Body of pancreas (tissue), 4 donors: Measurements from ENCODE around the gene DCLRE1A. TPM values are rescaled to one million over a fixed set of nuclear protein-coding genes. Genes with fewer than 3 reads are reported as not detected.

Experiments used
- ATAC-seq: fragments of 150-250 bp; one replicate; pipeline ENCODE4 v1.9.1; 2016
- DNase-seq, 4 donors: peaks; one replicate each; pipeline ENCODE4 v3.0.0-alpha.2; 2019
- H3K27ac ChIP-seq, 4 donors: fragments of 200-600 bp; sonication (generic); 1 replicate in 3 of 4; 2 replicates in 1 of 4; pipeline versions ENCODE4 v1.5.1 to v1.6.1; 2016 to 2019; ENCODE audit warnings: mild to moderate bottlenecking in 1 of 4, mixed read lengths in 1 of 4, moderate library complexity in 1 of 4
- H3K27me3 ChIP-seq, 2 donors: fragments of 200-600 bp; sonication (generic); one replicate each; pipeline ENCODE4 v1.6.0; 2016; ENCODE audit warnings: mild to moderate bottlenecking in 1 of 2
- H3K36me3 ChIP-seq, 2 donors: fragments of 200-600 bp; sonication (generic); replicated peaks in 1 of 2; 2 replicates each; pipeline ENCODE4 v1.5.1; 2016; ENCODE audit warnings: low read depth in 2 of 2; ENCODE audit not compliant: insufficient read depth in 1 of 2
- H3K4me1 ChIP-seq: fragments of 200-600 bp; sonication (generic); one replicate; pipeline ENCODE4 v1.6.0; 2016
- H3K4me3 ChIP-seq, 2 donors: fragments of 200-600 bp; sonication (generic); 1 replicate in 1 of 2; 2 replicates in 1 of 2; pipeline ENCODE4 v1.5.1; 2016 to 2019
- H3K9me3 ChIP-seq, 3 donors: fragments of 200-600 bp; sonication (generic); 1 replicate in 2 of 3; 2 replicates in 1 of 3; pipeline ENCODE4 v1.5.1; 2016
- POLR2A ChIP-seq, 3 donors: fragments of 450-650 bp; IDR thresholded peaks; one replicate each; pipeline ENCODE4 v1.6.1; 2016; ENCODE audit warnings: antibody characterized with exemption in 3 of 3, mild to moderate bottlenecking in 2 of 3
- WGBS, 2 donors: methylation state at CpG; one replicate each; pipeline ENCODE4 v1.1.5; 2017; 5-methylcytosine and 5-hydroxymethylcytosine counted together
- intact Hi-C: fragments of 100-400 bp; cut with DNase I; formaldehyde crosslinking; loops from one replicate; pipeline ENCODE4 v1.15.1; 2023
- small RNA-seq: library from RNA; depleted of rRNA; stranded (forward); fragments of <200 nt; gene quantifications from one replicate; pipeline ENCODE3, GENCODE V24; 2016
- total RNA-seq, 2 donors: library from RNA; depleted of rRNA; stranded (reverse); fragments of >200 nt; gene quantifications; one replicate each; pipeline ENCODE4 v1.1.0, GENCODE V29; 2016
- TF ChIP-seq, protein P1 (sequence below), 7 experiments: fragments of 450-650 bp in 4 of 7; fragments of 200-600 bp in 3 of 7; sonication (generic) in 3 of 7; IDR thresholded peaks; one replicate each; pipeline ENCODE4 v1.5.1; 2016 to 2019; ENCODE audit warnings: antibody characterized with exemption in 7 of 7

DCLRE1A gene
- total RNA-seq, 2 donors from 2014 or later = 4.6 to 5.2 TPM

DNA sequence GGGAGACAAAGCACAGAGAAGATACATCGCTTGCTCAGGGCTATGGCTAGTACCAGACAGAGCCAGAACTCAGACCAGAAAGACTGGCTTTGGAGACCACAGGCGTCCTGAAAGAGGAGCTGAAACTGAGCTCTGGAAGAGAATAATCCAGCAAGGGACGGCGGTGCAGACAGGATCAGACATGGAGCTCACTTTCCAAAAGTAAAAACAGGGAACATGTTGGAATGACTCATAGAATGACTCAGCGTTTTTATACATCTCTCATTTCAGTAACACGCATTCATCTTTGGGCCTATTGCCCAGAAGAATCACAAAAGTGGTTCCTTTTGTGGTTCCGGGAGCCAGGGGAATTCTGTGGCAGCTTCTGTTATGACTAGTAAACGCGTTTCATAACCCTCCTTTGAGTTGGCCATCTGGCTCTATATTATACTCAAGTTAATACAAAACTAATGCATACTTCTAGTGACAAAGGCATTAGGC, 65.2 kb downstream of the DCLRE1A start:
- no peaks in the 10 kb centered on the region for H3K9me3 ChIP-seq
- no peaks in the 10 kb centered on the region for H3K27me3 ChIP-seq
- no peak for TF ChIP-seq POLR2A (IDR thresholded peaks at IDR 0.05)
- TF ChIP-seq, protein P1, sequence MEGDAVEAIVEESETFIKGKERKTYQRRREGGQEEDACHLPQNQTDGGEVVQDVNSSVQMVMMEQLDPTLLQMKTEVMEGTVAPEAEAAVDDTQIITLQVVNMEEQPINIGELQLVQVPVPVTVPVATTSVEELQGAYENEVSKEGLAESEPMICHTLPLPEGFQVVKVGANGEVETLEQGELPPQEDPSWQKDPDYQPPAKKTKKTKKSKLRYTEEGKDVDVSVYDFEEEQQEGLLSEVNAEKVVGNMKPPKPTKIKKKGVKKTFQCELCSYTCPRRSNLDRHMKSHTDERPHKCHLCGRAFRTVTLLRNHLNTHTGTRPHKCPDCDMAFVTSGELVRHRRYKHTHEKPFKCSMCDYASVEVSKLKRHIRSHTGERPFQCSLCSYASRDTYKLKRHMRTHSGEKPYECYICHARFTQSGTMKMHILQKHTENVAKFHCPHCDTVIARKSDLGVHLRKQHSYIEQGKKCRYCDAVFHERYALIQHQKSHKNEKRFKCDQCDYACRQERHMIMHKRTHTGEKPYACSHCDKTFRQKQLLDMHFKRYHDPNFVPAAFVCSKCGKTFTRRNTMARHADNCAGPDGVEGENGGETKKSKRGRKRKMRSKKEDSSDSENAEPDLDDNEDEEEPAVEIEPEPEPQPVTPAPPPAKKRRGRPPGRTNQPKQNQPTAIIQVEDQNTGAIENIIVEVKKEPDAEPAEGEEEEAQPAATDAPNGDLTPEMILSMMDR (IDR thresholded peaks at IDR 0.05) = no peak
- H3K27ac ChIP-seq = peak overlapping the region in 2 of 4 donors; percentile 14 to 45
- intact Hi-C loops = no loop called here
- ATAC-seq (peak; percentile 74), DNase-seq (peak in 3 of 4 donors; percentile 25 to 62 (median 34))
- no peak overlapping the region for H3K4me3 ChIP-seq
- peaks cover 2% of the 10 kb centered on the region for H3K4me1 ChIP-seq
- 45 to 48% methylated on average over 9 of the region's 9 CpGs for WGBS, 2 donors
- H3K36me3 ChIP-seq = no peaks in the 10 kb centered on the region

Small RNAs within 50 kb of the gene (small RNA-seq; reads per million reads assigned to genes)
- gene RF00560 = not detected

Other genes starting within 250 kb of the DCLRE1A start
- gene NRAP, start 190.0 kb downstream of the DCLRE1A start, total RNA-seq = not detected
- 10 to 100 TPM; 11.2 to 23.1 TPM for gene CASP7, start 174.2 kb downstream of the DCLRE1A start, total RNA-seq
- gene PLEKHS1, start 102.4 kb downstream of the DCLRE1A start, total RNA-seq = 1 to 10 TPM; 6.2 to 7.6 TPM
- 10 to 100 TPM; 17.9 to 50.4 TPM for gene NHLRC2, start 579 bp upstream of the DCLRE1A start, total RNA-seq
- gene ADRB1, start 189.8 kb upstream of the DCLRE1A start, total RNA-seq = 1 to 10 TPM; 1.0 to 8.6 TPM